PC-3 (cell line): Measurements from ENCODE around the gene KCNAB3. TPM values are rescaled to one million over a fixed set of nuclear protein-coding genes. Genes with fewer than 3 reads are reported as not detected.

Experiments used
- ATAC-seq: fragments of 200-7000 bp; cut with Tn5 transposase; 2 replicates; pipeline ENCODE4 v1.9.1; 2020; ENCODE audit warnings: mild to moderate bottlenecking, moderate library complexity
- BruUV-seq: library from RNA; stranded (reverse); fragments of 400-500 nt; replicated peaks from 2 replicates; lab custom pipeline; 2021; lab: Mats Ljungman, UMichigan
- CTCF ChIA-PET: fragments of 300-600 bp; sonication (Branson Sonifier 250); formaldehyde crosslinking; loops from one replicate; lab custom pipeline; 2022; ENCODE audit warnings: antibody characterized with exemption; lab: Charles Lee
- POLR2A ChIA-PET: fragments of 300-600 bp; sonication (Branson Sonifier 250); formaldehyde crosslinking; loops from one replicate; lab custom pipeline; 2022; ENCODE audit warnings: antibody characterized with exemption; ENCODE audit not compliant: unreplicated experiment; lab: Charles Lee
- DNase-seq: peaks from one replicate; pipeline ENCODE4 v3.0.0-alpha.2; 2015
- H2AFZ ChIP-seq: fragments of 300-600 bp; sonication (generic); 2 replicates; pipeline ENCODE4 v1.6.0; 2016; ENCODE audit warnings: antibody characterized with exemption, low read length
- H3F3A ChIP-seq: fragments of 300-600 bp; sonication (generic); one replicate; pipeline ENCODE4 v1.6.0; 2017; ENCODE audit warnings: antibody characterized with exemption, low read length, control low read depth, mild to moderate bottlenecking; ENCODE audit not compliant: unreplicated experiment
- H3K27ac ChIP-seq: fragments of 300-600 bp; sonication (generic); 2 replicates; pipeline ENCODE4 v1.5.1; 2016; ENCODE audit warnings: mild to moderate bottlenecking, low read length
- H3K27me3 ChIP-seq: fragments of 300-600 bp; sonication (generic); 2 replicates; pipeline ENCODE4 v1.6.1; 2016; ENCODE audit warnings: low read length, mixed read lengths
- H3K36me3 ChIP-seq: fragments of 300-600 bp; sonication (generic); 2 replicates; pipeline ENCODE4 v1.6.1; 2016; ENCODE audit warnings: low read depth, mixed run types, low read length, mixed read lengths
- H3K4me1 ChIP-seq: fragments of 300-600 bp; sonication (generic); 2 replicates; pipeline ENCODE4 v1.5.1; 2016; ENCODE audit warnings: low read length; ENCODE audit not compliant: insufficient read depth
- H3K4me2 ChIP-seq: fragments of 300-600 bp; sonication (generic); 2 replicates; pipeline ENCODE4 v1.6.0; 2016; ENCODE audit warnings: low read length
- H3K4me3 ChIP-seq: fragments of 300-600 bp; sonication (generic); 2 replicates; pipeline ENCODE4 v1.5.1; 2016; ENCODE audit warnings: mild to moderate bottlenecking, low read length, mixed read lengths
- H3K79me2 ChIP-seq: fragments of 300-600 bp; sonication (generic); 2 replicates; pipeline ENCODE4 v1.6.1; 2017; ENCODE audit warnings: low read length, mixed read lengths
- H3K9ac ChIP-seq: fragments of 300-600 bp; sonication (generic); 2 replicates; pipeline ENCODE4 v1.6.0; 2016; ENCODE audit warnings: mild to moderate bottlenecking, low read length
- H3K9me2 ChIP-seq: fragments of 300-600 bp; sonication (generic); replicated peaks from 2 replicates; pipeline ENCODE4 v1.6.1; 2016; ENCODE audit warnings: mixed run types, low read length, mixed read lengths
- H3K9me3 ChIP-seq: fragments of 300-600 bp; sonication (generic); 2 replicates; pipeline ENCODE4 v1.6.1; 2016; ENCODE audit warnings: low read length, mixed read lengths
- H4K20me1 ChIP-seq: fragments of 300-600 bp; sonication (generic); 2 replicates; pipeline ENCODE4 v1.6.1; 2016; ENCODE audit warnings: low read length, mixed read lengths
- CTCF ChIP-seq: fragments of 300-600 bp; sonication (generic); conservative IDR thresholded peaks from 2 replicates; pipeline ENCODE4 v1.5.1; 2017; ENCODE audit warnings: antibody characterized with exemption, low read depth, mild to moderate bottlenecking, low read length
- EZH2 ChIP-seq: fragments of 300-600 bp; sonication (generic); IDR thresholded peaks from one replicate; pipeline ENCODE4 v1.6.1; 2017; ENCODE audit warnings: antibody characterized with exemption, mild to moderate bottlenecking, low read length; ENCODE audit not compliant: unreplicated experiment
- EZH2phosphoT487 ChIP-seq: fragments of 300-600 bp; sonication (generic); IDR thresholded peaks from 2 replicates; pipeline ENCODE4 v1.6.1; 2018; ENCODE audit warnings: mild to moderate bottlenecking, antibody characterized with exemption, low read length, borderline replicate concordance
- intact Hi-C: fragments of 100-400 bp; cut with micrococcal nuclease; formaldehyde crosslinking; loops from 2 replicates; pipeline ENCODE4 v1.9.0; 2023
- total RNA-seq: library from RNA; depleted of rRNA; stranded (reverse); fragments of >200 nt; gene quantifications from 2 replicates; pipeline ENCODE4 v1.2.3, GENCODE V29; 2014

KCNAB3 gene
- total RNA-seq, 1 experiment from 2014 or later: 0.26 TPM

GRCh38 chr17:7885367-7886226 is 44.1 kb downstream of the KCNAB3 start:
- no TSS peak for BruUV-seq
- peak; percentile 29 for DNase-seq
- peak; percentile 4; the same call in 1 of the 2 replicates for ATAC-seq

GRCh38 chr17:7884581-7885366 is 44.9 kb downstream of the KCNAB3 start:
- Histone ChIP-seq H3K4me1 (peaks cover 29% of the 10 kb centered on the region), H3K4me3 (peak overlapping the region; percentile 94), H2AFZ (no peak overlapping the region), H3K4me2 (no peak overlapping the region), H3F3A (peaks cover 11% of the 10 kb centered on the region), H3K9ac (peak overlapping the region; percentile 76; the same call in 1 of the 2 replicates), H4K20me1 (no peaks in the 10 kb centered on the region), H3K9me2 (no peaks in the 10 kb centered on the region), H3K27ac (peak overlapping the region; percentile 96), H3K9me3 (no peaks in the 10 kb centered on the region), H3K36me3 (no peaks in the 10 kb centered on the region), H3K79me2 (peaks cover 35% of the 10 kb centered on the region), H3K27me3 (no peaks in the 10 kb centered on the region)
- ATAC-seq (no peak), DNase-seq (no peak)
- BruUV-seq: no TSS peak
- POLR2A ChIA-PET: no interaction called here
- CTCF ChIA-PET: no interaction called here
- no peak for TF ChIP-seq EZH2
- TF ChIP-seq CTCF: no peak
- no peak for TF ChIP-seq EZH2phosphoT487
- intact Hi-C loops: no loop called here

More at GRCh38 chr17:7885367-7886226, 44.1 kb downstream of the KCNAB3 start:
- peaks cover 39% of the 10 kb centered on the region for H3K79me2 ChIP-seq
- H3K9me3 ChIP-seq: no peaks in the 10 kb centered on the region
- no peak for TF ChIP-seq EZH2
- no peak for TF ChIP-seq EZH2phosphoT487
- no peak for TF ChIP-seq CTCF
- POLR2A ChIA-PET: no interaction called here
- peak overlapping the region; percentile 76 for H3K9ac ChIP-seq
- no peaks in the 10 kb centered on the region for H3K9me2 ChIP-seq
- intact Hi-C loops: loop anchor here (2.0 kb wide), 2 partner anchors 23 to 233 kb away; partner anchors contain the start of gene ALOXE3
- peaks cover 11% of the 10 kb centered on the region for H3F3A ChIP-seq
- no peaks in the 10 kb centered on the region for H3K27me3 ChIP-seq
- peak overlapping the region; percentile 52 for H2AFZ ChIP-seq
- peaks cover 29% of the 10 kb centered on the region for H3K4me1 ChIP-seq
- CTCF ChIA-PET: no interaction called here
- peaks cover 4% of the 10 kb centered on the region; the same call in 1 of the 2 replicates for H3K36me3 ChIP-seq
- H4K20me1 ChIP-seq: no peaks in the 10 kb centered on the region
- H3K27ac ChIP-seq: peak overlapping the region; percentile 96
- peak overlapping the region; percentile 94 for H3K4me3 ChIP-seq
- peak overlapping the region; percentile 95 for H3K4me2 ChIP-seq
